Activated CD8-positive, alpha-beta T cell treated with anti-CD3 and anti-CD28 coated beads, Interleukin-2, amount 10 ng/mL, durations not matched to agents 7 days and 5 days (primary cell): ENCODE results near the gene GTF2H2C_2.
"Not testable (repeated sequence)": the region's sequence is repeated elsewhere in the genome, so short reads cannot be mapped to it uniquely, and the experiment has no call there.

ENCODE experiments used
- ATAC-seq: fragments of 150-1000 bp; cut with Tn5 transposase; one replicate; pipeline ENCODE4 v1.10.0; 2021; ENCODE audit warnings: moderate library complexity
- CTCF ChIA-PET: fragments of 350-600 bp; sonication (Branson Sonifier 250); formaldehyde crosslinking; loops from one replicate; lab custom pipeline; 2021; ENCODE audit warnings: antibody characterized with exemption; lab: Charles Lee
- POLR2A ChIA-PET: fragments of 350-600 bp; sonication (Branson Sonifier 250); formaldehyde crosslinking; loops from one replicate; lab custom pipeline; 2021; ENCODE audit warnings: antibody characterized with exemption; lab: Charles Lee
- DNase-seq: peaks from one replicate; pipeline ENCODE4 v3.0.0-alpha.2; 2020
- H3K27ac Mint-ChIP-seq: one replicate; pipeline ENCODE4 v1.8.0; 2021; ENCODE audit warnings: mild to moderate bottlenecking, mixed read lengths
- H3K27me3 Mint-ChIP-seq: one replicate; pipeline ENCODE4 v1.8.0; 2021; ENCODE audit warnings: low read depth, mixed read lengths
- H3K36me3 Mint-ChIP-seq: one replicate; pipeline ENCODE4 v1.8.0; 2021; ENCODE audit warnings: low read depth, mixed read lengths
- H3K4me1 Mint-ChIP-seq: one replicate; pipeline ENCODE4 v1.8.0; 2021; ENCODE audit warnings: low read depth, mixed read lengths
- H3K4me3 Mint-ChIP-seq: one replicate; pipeline ENCODE4 v1.8.0; 2021; ENCODE audit warnings: mild to moderate bottlenecking, mixed read lengths
- H3K9me3 Mint-ChIP-seq: one replicate; pipeline ENCODE4 v1.8.0; 2022; ENCODE audit warnings: mixed read lengths; ENCODE audit not compliant: insufficient read depth

Gene GTF2H2C_2

GRCh38 chr5:70415117-70415516 lies at the start of gene GTF2H2C_2:
Gene GTF2H2C_2, plus strand, starts transcription at chr5:70415368.
- CTCF ChIA-PET, POLR2A ChIA-PET, H3K4me3 Mint-ChIP-seq, H3K27ac Mint-ChIP-seq, H3K36me3 Mint-ChIP-seq, H3K4me1 Mint-ChIP-seq, H3K27me3 Mint-ChIP-seq, DNase-seq, H3K9me3 Mint-ChIP-seq: not testable (repeated sequence)
- ATAC-seq: peak; percentile 100

- peak overlapping the region; percentile 64 for H3K4me3 Mint-ChIP-seq
- H3K9me3 Mint-ChIP-seq, H3K27me3 Mint-ChIP-seq, H3K4me1 Mint-ChIP-seq, CTCF ChIA-PET, H3K36me3 Mint-ChIP-seq, POLR2A ChIA-PET: not testable (repeated sequence)
- peak; percentile 82 for ATAC-seq
- H3K27ac Mint-ChIP-seq: peak overlapping the region; percentile 72
- DNase-seq: peak; percentile 48
These were observed 14.0 kb upstream of the GTF2H2C_2 start for GRCh38 chr5:70400984-70401686.

- H3K27ac Mint-ChIP-seq, ATAC-seq, H3K27me3 Mint-ChIP-seq, CTCF ChIA-PET, H3K36me3 Mint-ChIP-seq, H3K9me3 Mint-ChIP-seq, H3K4me3 Mint-ChIP-seq, POLR2A ChIA-PET, DNase-seq, H3K4me1 Mint-ChIP-seq: not testable (repeated sequence)
These were observed 6.2 kb downstream of the GTF2H2C_2 start for GRCh38 chr5:70421322-70421721.

- H3K27ac Mint-ChIP-seq, POLR2A ChIA-PET, H3K27me3 Mint-ChIP-seq, H3K36me3 Mint-ChIP-seq, ATAC-seq, H3K4me1 Mint-ChIP-seq, CTCF ChIA-PET, DNase-seq, H3K4me3 Mint-ChIP-seq, H3K9me3 Mint-ChIP-seq: not testable (repeated sequence)
These were observed 8.0 kb downstream of the GTF2H2C_2 start for GRCh38 chr5:70423215-70423614.

- CTCF ChIA-PET, DNase-seq, H3K9me3 Mint-ChIP-seq, POLR2A ChIA-PET, H3K27ac Mint-ChIP-seq, H3K36me3 Mint-ChIP-seq, H3K4me3 Mint-ChIP-seq, ATAC-seq, H3K27me3 Mint-ChIP-seq, H3K4me1 Mint-ChIP-seq: not testable (repeated sequence)
These were observed 23.4 kb downstream of the GTF2H2C_2 start for GRCh38 chr5:70438518-70438917.

- H3K4me1 Mint-ChIP-seq, DNase-seq, H3K27me3 Mint-ChIP-seq, H3K27ac Mint-ChIP-seq, H3K4me3 Mint-ChIP-seq, ATAC-seq, CTCF ChIA-PET, POLR2A ChIA-PET, H3K9me3 Mint-ChIP-seq, H3K36me3 Mint-ChIP-seq: not testable (repeated sequence)
These were observed 34.4 kb downstream of the GTF2H2C_2 start for GRCh38 chr5:70449565-70449964.

GRCh38 chr5:70451249-70451984 lies 36.2 kb downstream of the GTF2H2C_2 start:
- H3K4me1 Mint-ChIP-seq, H3K27ac Mint-ChIP-seq, DNase-seq, H3K27me3 Mint-ChIP-seq, H3K36me3 Mint-ChIP-seq, CTCF ChIA-PET, POLR2A ChIA-PET, ATAC-seq, H3K9me3 Mint-ChIP-seq, H3K4me3 Mint-ChIP-seq: not testable (repeated sequence)

GRCh38 chr5:70457093-70457492 lies 41.9 kb downstream of the GTF2H2C_2 start:
- CTCF ChIA-PET, ATAC-seq, H3K9me3 Mint-ChIP-seq, H3K36me3 Mint-ChIP-seq, H3K27ac Mint-ChIP-seq, DNase-seq, H3K4me3 Mint-ChIP-seq, POLR2A ChIA-PET, H3K4me1 Mint-ChIP-seq, H3K27me3 Mint-ChIP-seq: not testable (repeated sequence)

GRCh38 chr5:70459188-70459587 lies 44.0 kb downstream of the GTF2H2C_2 start:
- CTCF ChIA-PET, DNase-seq, POLR2A ChIA-PET, H3K4me3 Mint-ChIP-seq, H3K27ac Mint-ChIP-seq, H3K4me1 Mint-ChIP-seq, H3K9me3 Mint-ChIP-seq, ATAC-seq, H3K27me3 Mint-ChIP-seq, H3K36me3 Mint-ChIP-seq: not testable (repeated sequence)

- H3K27me3 Mint-ChIP-seq, H3K9me3 Mint-ChIP-seq, H3K36me3 Mint-ChIP-seq, POLR2A ChIA-PET, H3K27ac Mint-ChIP-seq, H3K4me3 Mint-ChIP-seq, DNase-seq, ATAC-seq, H3K4me1 Mint-ChIP-seq, CTCF ChIA-PET: not testable (repeated sequence)
These were observed 46.8 kb downstream of the GTF2H2C_2 start for GRCh38 chr5:70461984-70462383.

- H3K27me3 Mint-ChIP-seq, H3K4me3 Mint-ChIP-seq, H3K27ac Mint-ChIP-seq, H3K9me3 Mint-ChIP-seq, H3K4me1 Mint-ChIP-seq, POLR2A ChIA-PET, DNase-seq, ATAC-seq, H3K36me3 Mint-ChIP-seq, CTCF ChIA-PET: not testable (repeated sequence)
These were observed 49.0 kb downstream of the GTF2H2C_2 start for GRCh38 chr5:70464019-70464637.

GRCh38 chr5:70469926-70470509 lies 54.9 kb downstream of the GTF2H2C_2 start:
- H3K27me3 Mint-ChIP-seq, H3K4me1 Mint-ChIP-seq, POLR2A ChIA-PET, DNase-seq, CTCF ChIA-PET, H3K36me3 Mint-ChIP-seq, ATAC-seq, H3K4me3 Mint-ChIP-seq, H3K27ac Mint-ChIP-seq, H3K9me3 Mint-ChIP-seq: not testable (repeated sequence)
